Measurements from ENCODE around the gene ANGPT4.
A peak's percentile ranks its signal among the peaks of the same experiment; 100 is the strongest.
"Not testable (repeated sequence)": the region's sequence is repeated elsewhere in the genome, so short reads cannot be mapped to it uniquely, and the experiment has no call there.

ANGPT4 gene

GRCh38 chr20:904039-904545, 12.0 kb downstream of the ANGPT4 start:
- no peak for DNase-seq

- DNase-seq, result not testable (repeated sequence)
These were observed 18.7 kb downstream of the ANGPT4 start for GRCh38 chr20:897436-897835.

GRCh38 chr20:896501-897025, 19.6 kb downstream of the ANGPT4 start:
- DNase-seq, result no peak

GRCh38 chr20:892371-892770, 23.8 kb downstream of the ANGPT4 start:
- not testable (repeated sequence) for DNase-seq

- DNase-seq, result no peak
These were observed 24.4 kb downstream of the ANGPT4 start for GRCh38 chr20:891706-892080.

- DNase-seq, result no peak
These were observed 25.0 kb downstream of the ANGPT4 start for GRCh38 chr20:891058-891705.

- no peak for DNase-seq
These were observed 25.5 kb downstream of the ANGPT4 start for GRCh38 chr20:890666-891057.

- no peak for DNase-seq
These were observed 26.1 kb downstream of the ANGPT4 start for GRCh38 chr20:889932-890463.

- DNase-seq, result no peak
These were observed 27.0 kb downstream of the ANGPT4 start for GRCh38 chr20:889106-889505.

GRCh38 chr20:888057-888456, 28.1 kb downstream of the ANGPT4 start:
- no peak for DNase-seq

GRCh38 chr20:887137-887536, 29.0 kb downstream of the ANGPT4 start:
- no peak for DNase-seq

- DNase-seq, result peak; percentile 8
These were observed 30.9 kb downstream of the ANGPT4 start for GRCh38 chr20:884983-885952.

- no peak for DNase-seq
These were observed 34.4 kb downstream of the ANGPT4 start for GRCh38 chr20:881783-882144.

GRCh38 chr20:881051-881782, 34.9 kb downstream of the ANGPT4 start:
- DNase-seq, result peak; percentile 41

GRCh38 chr20:879626-880025, 36.5 kb downstream of the ANGPT4 start:
- no peak for DNase-seq

GRCh38 chr20:878511-879307, 37.4 kb downstream of the ANGPT4 start:
- DNase-seq, result peak; percentile 36

- no peak for DNase-seq
These were observed 38.3 kb downstream of the ANGPT4 start for GRCh38 chr20:877814-878213.

- no peak for DNase-seq
These were observed 41.0 kb downstream of the ANGPT4 start for GRCh38 chr20:875115-875514.

GRCh38 chr20:873875-874607, 42.1 kb downstream of the ANGPT4 start:
- no peak for DNase-seq

- DNase-seq, result no peak
These were observed 43.1 kb downstream of the ANGPT4 start for GRCh38 chr20:872855-873520.

- no peak for DNase-seq
These were observed 44.2 kb downstream of the ANGPT4 start for GRCh38 chr20:871948-872347.

Data from stimulated activated CD4-positive, alpha-beta T cell treated with anti-CD3 and anti-CD28 coated beads, Interleukin-15, amount 100 ng/mL, for 24 hours (primary cell).